ENCODE results near the gene IKZF3. TPM values are rescaled to one million over a fixed set of nuclear protein-coding genes. Genes with fewer than 3 reads are reported as not detected.
"Not testable (repeated sequence)": the region's sequence is repeated elsewhere in the genome, so short reads cannot be mapped to it uniquely, and the experiment has no call there.

IKZF3 gene
- total RNA-seq, 1 donor, result under 0.01 TPM

DNA sequence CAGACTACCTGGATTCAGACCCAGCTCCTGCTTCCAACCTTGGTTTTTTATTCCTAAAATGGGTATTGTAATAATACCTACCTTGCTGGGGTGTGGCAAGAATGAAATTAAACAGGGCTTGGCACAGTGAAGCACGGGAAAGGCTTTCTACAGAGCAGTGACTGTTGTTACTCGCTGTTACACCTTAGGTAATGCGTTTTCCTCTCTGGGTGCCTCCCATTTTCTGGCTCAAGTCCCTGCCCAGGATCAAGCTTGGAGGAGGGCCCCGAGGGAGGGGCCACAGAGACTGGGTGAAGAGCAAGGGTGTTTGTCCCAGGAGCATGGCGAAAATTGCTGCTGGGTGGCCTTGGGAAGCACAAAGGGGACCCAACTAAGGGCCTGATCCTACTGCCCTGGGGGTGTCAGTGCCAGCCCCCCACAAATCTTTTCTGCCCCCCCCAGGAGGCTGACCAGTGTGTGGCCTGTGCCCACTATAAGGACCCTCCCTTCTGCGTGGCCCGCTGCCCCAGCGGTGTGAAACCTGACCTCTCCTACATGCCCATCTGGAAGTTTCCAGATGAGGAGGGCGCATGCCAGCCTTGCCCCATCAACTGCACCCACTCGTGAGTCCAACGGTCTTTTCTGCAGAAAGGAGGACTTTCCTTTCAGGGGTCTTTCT is 147.1 kb downstream of the IKZF3 start:
- DNase-seq (ENCODE audit: low read depth), result no peak
- TF ChIP-seq, protein P1, sequence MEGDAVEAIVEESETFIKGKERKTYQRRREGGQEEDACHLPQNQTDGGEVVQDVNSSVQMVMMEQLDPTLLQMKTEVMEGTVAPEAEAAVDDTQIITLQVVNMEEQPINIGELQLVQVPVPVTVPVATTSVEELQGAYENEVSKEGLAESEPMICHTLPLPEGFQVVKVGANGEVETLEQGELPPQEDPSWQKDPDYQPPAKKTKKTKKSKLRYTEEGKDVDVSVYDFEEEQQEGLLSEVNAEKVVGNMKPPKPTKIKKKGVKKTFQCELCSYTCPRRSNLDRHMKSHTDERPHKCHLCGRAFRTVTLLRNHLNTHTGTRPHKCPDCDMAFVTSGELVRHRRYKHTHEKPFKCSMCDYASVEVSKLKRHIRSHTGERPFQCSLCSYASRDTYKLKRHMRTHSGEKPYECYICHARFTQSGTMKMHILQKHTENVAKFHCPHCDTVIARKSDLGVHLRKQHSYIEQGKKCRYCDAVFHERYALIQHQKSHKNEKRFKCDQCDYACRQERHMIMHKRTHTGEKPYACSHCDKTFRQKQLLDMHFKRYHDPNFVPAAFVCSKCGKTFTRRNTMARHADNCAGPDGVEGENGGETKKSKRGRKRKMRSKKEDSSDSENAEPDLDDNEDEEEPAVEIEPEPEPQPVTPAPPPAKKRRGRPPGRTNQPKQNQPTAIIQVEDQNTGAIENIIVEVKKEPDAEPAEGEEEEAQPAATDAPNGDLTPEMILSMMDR (IDR thresholded peaks at IDR 0.05; ENCODE audit: insufficient read depth, low read depth, low read length), result no peak
- H3K4me3 ChIP-seq (ENCODE audit: low read depth, low read length), result no peak overlapping the region

DNA sequence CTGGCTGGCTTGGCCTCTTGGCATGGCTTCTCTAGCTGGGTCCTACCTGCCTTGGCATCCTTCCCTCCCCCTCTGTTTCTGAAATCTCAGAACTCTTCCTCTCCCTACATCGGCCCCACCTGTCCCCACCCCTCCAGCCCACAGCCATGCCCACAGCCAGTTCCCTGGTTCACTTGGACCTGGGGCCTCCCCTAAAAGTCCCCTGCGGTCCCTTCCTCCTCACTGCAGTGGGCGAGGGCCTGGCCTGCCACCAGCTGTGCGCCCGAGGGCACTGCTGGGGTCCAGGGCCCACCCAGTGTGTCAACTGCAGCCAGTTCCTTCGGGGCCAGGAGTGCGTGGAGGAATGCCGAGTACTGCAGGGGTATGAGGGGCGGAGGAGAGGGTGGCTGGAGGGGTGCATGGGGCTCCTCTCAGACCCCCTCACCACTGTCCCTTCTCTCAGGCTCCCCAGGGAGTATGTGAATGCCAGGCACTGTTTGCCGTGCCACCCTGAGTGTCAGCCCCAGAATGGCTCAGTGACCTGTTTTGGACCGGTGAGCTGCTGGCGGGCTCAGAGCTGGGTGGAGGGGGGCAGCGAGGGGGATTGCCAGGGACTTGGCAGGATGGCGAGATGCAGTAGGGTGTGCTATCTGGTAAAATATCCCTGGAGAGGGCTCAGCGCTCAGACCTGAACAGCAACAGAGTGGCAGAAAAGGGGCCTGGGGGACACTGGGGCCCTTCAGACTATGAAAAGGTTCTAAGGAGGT is 147.9 kb downstream of the IKZF3 start:
- no peak for DNase-seq (ENCODE audit: low read depth)
- TF ChIP-seq, protein P1 (IDR thresholded peaks at IDR 0.05; ENCODE audit: insufficient read depth, low read depth, low read length), result no peak
- H3K4me3 ChIP-seq (ENCODE audit: low read depth, low read length), result no peak overlapping the region

DNA sequence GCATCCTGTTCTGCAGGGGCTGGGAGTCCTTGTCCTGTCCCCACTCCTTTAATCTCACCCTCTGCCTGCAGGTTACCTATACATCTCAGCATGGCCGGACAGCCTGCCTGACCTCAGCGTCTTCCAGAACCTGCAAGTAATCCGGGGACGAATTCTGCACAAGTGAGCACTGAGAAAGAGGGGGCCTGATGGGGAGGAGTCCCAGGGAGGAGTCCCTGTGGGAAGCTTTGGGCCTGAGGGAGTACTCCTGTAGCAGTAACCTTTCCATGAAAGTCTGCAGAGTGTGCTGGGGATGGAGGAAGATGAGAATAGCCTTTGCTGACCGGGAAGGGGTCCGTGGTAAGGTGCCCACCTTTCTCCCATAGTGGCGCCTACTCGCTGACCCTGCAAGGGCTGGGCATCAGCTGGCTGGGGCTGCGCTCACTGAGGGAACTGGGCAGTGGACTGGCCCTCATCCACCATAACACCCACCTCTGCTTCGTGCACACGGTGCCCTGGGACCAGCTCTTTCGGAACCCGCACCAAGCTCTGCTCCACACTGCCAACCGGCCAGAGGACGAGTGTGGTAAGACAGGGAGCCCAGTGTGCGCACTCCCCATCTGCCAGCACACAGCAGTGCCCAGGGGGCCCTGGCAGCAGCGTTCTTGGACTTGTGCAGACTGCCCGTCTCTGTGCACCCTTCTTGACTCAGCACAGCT is 148.6 kb downstream of the IKZF3 start:
- no peak overlapping the region for H3K4me3 ChIP-seq (ENCODE audit: low read depth, low read length)
- TF ChIP-seq, protein P1 (IDR thresholded peaks at IDR 0.05; ENCODE audit: insufficient read depth, low read depth, low read length), result no peak
- DNase-seq (ENCODE audit: low read depth), result no peak

DNA sequence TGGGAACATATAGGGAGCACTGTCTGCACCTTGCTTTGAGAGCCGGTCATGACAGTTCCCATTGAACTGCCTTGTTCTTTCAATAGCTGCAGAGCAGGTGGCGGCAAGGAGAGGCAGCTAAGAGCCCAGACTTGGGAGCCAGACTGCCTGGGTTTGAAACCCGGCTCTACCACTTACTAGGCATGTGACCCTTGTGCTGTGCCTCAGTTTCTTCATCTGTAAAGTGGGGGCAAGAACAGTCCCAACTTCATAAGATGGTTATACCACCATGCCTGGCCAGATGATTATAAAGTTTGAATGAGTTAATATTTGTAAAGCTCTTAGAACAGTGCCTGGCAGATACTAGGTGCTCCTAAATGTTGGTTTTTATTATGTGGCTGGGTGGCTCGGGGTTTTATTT is 149.9 kb downstream of the IKZF3 start:
- DNase-seq (ENCODE audit: low read depth), result no peak
- no peak overlapping the region for H3K4me3 ChIP-seq (ENCODE audit: low read depth, low read length)
- TF ChIP-seq, protein P1 (IDR thresholded peaks at IDR 0.05; ENCODE audit: insufficient read depth, low read depth, low read length), result no peak

DNA sequence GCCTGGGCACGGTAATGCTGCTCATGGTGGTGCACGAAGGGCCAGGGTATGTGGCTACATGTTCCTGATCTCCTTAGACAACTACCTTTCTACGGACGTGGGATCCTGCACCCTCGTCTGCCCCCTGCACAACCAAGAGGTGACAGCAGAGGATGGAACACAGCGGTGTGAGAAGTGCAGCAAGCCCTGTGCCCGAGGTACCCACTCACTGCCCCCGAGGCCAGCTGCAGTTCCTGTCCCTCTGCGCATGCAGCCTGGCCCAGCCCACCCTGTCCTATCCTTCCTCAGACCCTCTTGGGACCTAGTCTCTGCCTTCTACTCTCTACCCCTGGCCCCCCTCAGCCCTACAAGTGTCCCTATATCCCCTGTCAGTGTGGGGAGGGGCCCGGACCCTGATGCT is 152.3 kb downstream of the IKZF3 start:
- TF ChIP-seq, protein P1 (IDR thresholded peaks at IDR 0.05; ENCODE audit: insufficient read depth, low read depth, low read length), result no peak
- no peak for DNase-seq (ENCODE audit: low read depth)
- H3K4me3 ChIP-seq (ENCODE audit: low read depth, low read length), result no peak overlapping the region

DNA sequence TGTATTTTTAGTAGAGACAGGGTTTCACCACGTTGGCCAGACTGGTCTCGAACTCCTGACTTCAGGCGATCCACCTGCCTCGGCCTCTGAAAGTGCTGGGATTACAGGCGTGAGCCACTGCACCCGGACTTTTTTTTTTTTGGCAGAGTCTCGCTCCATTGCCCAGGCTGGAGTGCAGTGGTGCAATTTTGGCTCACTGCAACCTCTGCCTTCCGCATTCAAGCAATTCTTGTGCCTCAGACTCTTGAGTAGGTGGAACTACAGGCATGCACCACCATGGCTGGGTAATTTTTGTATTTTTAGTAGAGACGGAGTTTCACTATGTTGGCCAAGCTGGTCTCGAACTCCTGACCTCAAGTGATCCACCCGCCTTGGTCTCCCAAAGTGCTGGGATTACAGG is 153.0 kb downstream of the IKZF3 start:
- not testable (repeated sequence) for DNase-seq (ENCODE audit: low read depth); H3K4me3 ChIP-seq (ENCODE audit: low read depth, low read length)
